Omental fat pad (tissue), 4 donors: ENCODE results near the gene HSDL1. TPM values are rescaled to one million over a fixed set of nuclear protein-coding genes. Genes with fewer than 3 reads are reported as not detected.

Source experiments
- ATAC-seq: fragments of 150-250 bp; one replicate; pipeline ENCODE4 v1.9.1; 2016; ENCODE audit warnings: mild to moderate bottlenecking, moderate library complexity; ENCODE audit not compliant: low FRiP score
- DNase-seq: peaks from one replicate; pipeline ENCODE4 v3.0.0-alpha.2; 2019; ENCODE audit warnings: low spot score
- CTCF ChIP-seq, 3 donors: fragments of 450-650 bp; IDR thresholded peaks; one replicate each; pipeline ENCODE4 v1.5.1; 2016 to 2017; ENCODE audit warnings: antibody characterized with exemption in 3 of 3, mild to moderate bottlenecking in 3 of 3, moderate library complexity in 2 of 3
- total RNA-seq, 4 donors: library from RNA; depleted of rRNA; stranded (reverse); fragments of >200 nt; gene quantifications; one replicate each; pipeline ENCODE4 v1.1.0, GENCODE V29; 2016

HSDL1 gene
- total RNA-seq, 4 donors from 2014 or later = 8.8 to 21.4 (median 15.8) TPM

- DNase-seq = no peak
- no peak for ATAC-seq
- no peak for TF ChIP-seq CTCF (IDR thresholded peaks at IDR 0.05)
Measured at GRCh38 chr16:84087001-84087400, 58.0 kb downstream of the HSDL1 start.

- ATAC-seq = no peak
- no peak for DNase-seq
- TF ChIP-seq CTCF (IDR thresholded peaks at IDR 0.05) = no peak
Measured at GRCh38 chr16:84086341-84086740, 58.6 kb downstream of the HSDL1 start.

- no peak for DNase-seq
- no peak for TF ChIP-seq CTCF (IDR thresholded peaks at IDR 0.05)
- no peak for ATAC-seq
Measured at GRCh38 chr16:84085773-84086172, 59.2 kb downstream of the HSDL1 start.

GRCh38 chr16:84085271-84085667 is 59.7 kb downstream of the HSDL1 start:
- TF ChIP-seq CTCF (IDR thresholded peaks at IDR 0.05) = no peak
- ATAC-seq (no peak), DNase-seq (no peak)

GRCh38 chr16:84084570-84085270 is 60.3 kb downstream of the HSDL1 start:
- no peak for ATAC-seq

GRCh38 chr16:84082835-84083569 is 62.0 kb downstream of the HSDL1 start:
- DNase-seq (no peak), ATAC-seq (no peak)
- TF ChIP-seq CTCF (IDR thresholded peaks at IDR 0.05) = no peak

More at GRCh38 chr16:84084570-84085270, 60.3 kb downstream of the HSDL1 start:
- DNase-seq = no peak
- no peak for TF ChIP-seq CTCF (IDR thresholded peaks at IDR 0.05)

- TF ChIP-seq CTCF (IDR thresholded peaks at IDR 0.05) = no peak
- ATAC-seq (no peak), DNase-seq (no peak)
Measured at GRCh38 chr16:84082110-84082509, 62.9 kb downstream of the HSDL1 start.
